H1 (cell line): ENCODE data around the gene TOR1A. TPM values are rescaled to one million over a fixed set of nuclear protein-coding genes. Genes with fewer than 3 reads are reported as not detected.

Source experiments
- BCL11A ChIP-seq, 2 experiments: IDR thresholded peaks; one replicate each; pipeline ENCODE4 v1.6.1; 2011; ENCODE audit warnings: low read depth in 2 of 2, low read length in 2 of 2, mild to moderate bottlenecking in 2 of 2
- CHD2 ChIP-seq: IDR thresholded peaks from 2 replicates; pipeline ENCODE4 v1.6.1; 2012; ENCODE audit warnings: low read length, improper control_type of control experiment
- CTBP2 ChIP-seq: IDR thresholded peaks from 2 replicates; pipeline ENCODE4 v1.7.0; 2011; ENCODE audit warnings: borderline replicate concordance, mild to moderate bottlenecking, moderate library complexity, mixed read lengths, low read length; ENCODE audit not compliant: insufficient read depth, insufficient read length
- JUND ChIP-seq: IDR thresholded peaks from 2 replicates; pipeline ENCODE4 v1.6.1; 2011; ENCODE audit warnings: mild to moderate bottlenecking, improper control_type of control experiment, low read length
- MAFK ChIP-seq: IDR thresholded peaks from 2 replicates; pipeline ENCODE4 v1.6.1; 2012; ENCODE audit warnings: low read depth, mild to moderate bottlenecking, improper control_type of control experiment, low read length
- SIRT6 ChIP-seq: IDR thresholded peaks from one replicate; pipeline ENCODE4 v1.7.1; 2012; ENCODE audit warnings: low read length, inconsistent platforms
- TCF12 ChIP-seq: IDR thresholded peaks from 2 replicates; pipeline ENCODE4 v1.6.1; 2011; ENCODE audit warnings: low read depth, mild to moderate bottlenecking, low read length
- TEAD4 ChIP-seq: IDR thresholded peaks from 2 replicates; pipeline ENCODE4 v1.6.1; 2012; ENCODE audit warnings: low read depth, low read length, inconsistent platforms, mixed read lengths
- USF2 ChIP-seq: IDR thresholded peaks from 2 replicates; pipeline ENCODE4 v1.6.1; 2011; ENCODE audit warnings: low read length, improper control_type of control experiment
- polyA plus RNA-seq, 7 experiments: library from polyadenylated mRNA; depleted of rRNA in 3 of 7; stranded (reverse) in 5 of 7; unstranded in 2 of 7; fragments of >200 nt in 5 of 7; fragments of 200-250 nt in 2 of 7; gene quantifications; 1 replicate in 5 of 7; 2 replicates in 1 of 7; 4 replicates in 1 of 7; pipeline versions ENCODE4 v1.2.1 to v1.2.3, GENCODE V29; 2011 to 2013; ENCODE audit warnings: missing spikeins in 2 of 7, mixed read lengths in 2 of 7
- total RNA-seq: library from RNA; stranded (reverse); fragmentation: NEBNext Ultra II Directional; extraction: Animal tissue kit (Norgen Biotek cat#: 25700); gene quantifications from 2 replicates; pipeline ENCODE4 v1.2.1, GENCODE V29; 2021

Gene TOR1A
- total and polyA plus RNA-seq, 2 of the 8 experiments (the other 6 are each of a cell fraction or from before 2014, with no cell fraction given): 37.6 to 46.7 TPM

- TF ChIP-seq JUND (no peak), SIRT6 (no peak), TEAD4 (no peak), BCL11A (IDR thresholded peaks at IDR 0.05; ENCODE audit: low read depth in 2 of 2, low read length in 2 of 2) (no peak), TCF12 (no peak), CHD2 (no peak), MAFK (no peak), CTBP2 (no peak), USF2 (no peak)
Observed at GRCh38 chr9:129813661-129814060, 10.3 kb downstream of the TOR1A start (continued).
